SU-DHL-6 (cell line): ENCODE results near the gene STK11.

Experiments
- H2AFZ ChIP-seq: fragments of 200-600 bp; sonication (generic); 2 replicates; pipeline ENCODE4 v1.6.1; 2014; ENCODE audit warnings: low read depth, mild to moderate bottlenecking, moderate library complexity, mixed read lengths, antibody characterized with exemption, low read length; ENCODE audit not compliant: severe bottlenecking
- H3F3A ChIP-seq: fragments of 200-600 bp; shearing (Covaris generic); 2 replicates; pipeline ENCODE4 v1.6.0; 2016; ENCODE audit warnings: antibody characterized with exemption, mild to moderate bottlenecking; ENCODE audit not compliant: insufficient read depth
- H3K27ac ChIP-seq: fragments of 200-600 bp; sonication (generic); 2 replicates; pipeline ENCODE4 v1.5.1; 2016; ENCODE audit warnings: low read depth, mild to moderate bottlenecking, low read length, moderate library complexity, mixed read lengths
- H3K27me3 ChIP-seq: fragments of 200-600 bp; sonication (generic), shearing (Covaris generic); 2 replicates; pipeline ENCODE4 v1.6.0; 2014; ENCODE audit warnings: mild to moderate bottlenecking, low read length
- H3K36me3 ChIP-seq: fragments of 200-600 bp; sonication (generic); 2 replicates; pipeline ENCODE4 v1.6.1; 2014; ENCODE audit warnings: mild to moderate bottlenecking, low read length, mixed read lengths
- H3K4me2 ChIP-seq: fragments of 300-600, 200-600 bp; shearing (Covaris generic), sonication (generic); 2 replicates; pipeline ENCODE4 v1.6.0; 2014; ENCODE audit warnings: low read length, low read depth, mild to moderate bottlenecking; ENCODE audit not compliant: poor library complexity, severe bottlenecking
- H3K4me3 ChIP-seq: fragments of 200-600 bp; sonication (generic); 2 replicates; pipeline ENCODE4 v1.5.1; 2014; ENCODE audit warnings: antibody characterized with exemption, low read length, mild to moderate bottlenecking, mixed read lengths; ENCODE audit not compliant: insufficient read depth, poor library complexity, severe bottlenecking
- H3K79me2 ChIP-seq: fragments of 200-600 bp; sonication (generic); 2 replicates; pipeline ENCODE4 v1.6.1; 2014; ENCODE audit warnings: mild to moderate bottlenecking, low read length, moderate library complexity; ENCODE audit not compliant: insufficient read depth
- H3K9ac ChIP-seq: fragments of 200-600 bp; sonication (generic); 2 replicates; pipeline ENCODE4 v1.7.0; 2014; ENCODE audit warnings: mild to moderate bottlenecking, low read length
- H3K9me2 ChIP-seq: fragments of 200-600 bp; sonication (generic); replicated peaks from 2 replicates; pipeline ENCODE4 v1.6.1; 2014; ENCODE audit warnings: low read length; ENCODE audit not compliant: insufficient read depth
- H3K9me3 ChIP-seq: fragments of 200-600 bp; sonication (generic); 2 replicates; pipeline ENCODE4 v1.6.1; 2014; ENCODE audit warnings: low read length, mixed read lengths; ENCODE audit not compliant: insufficient read depth
- H4K20me1 ChIP-seq: fragments of 200-600 bp; sonication (generic); 2 replicates; pipeline ENCODE4 v1.6.1; 2014; ENCODE audit warnings: low read depth, mild to moderate bottlenecking, antibody characterized with exemption, low read length, moderate library complexity, mixed read lengths
- CTCF ChIP-seq: fragments of 200-600 bp; sonication (generic); IDR thresholded peaks from one replicate; pipeline ENCODE4 v1.5.1; 2017; ENCODE audit warnings: antibody characterized with exemption, mild to moderate bottlenecking, low read length, moderate library complexity; ENCODE audit not compliant: insufficient read depth, poor library complexity, severe bottlenecking
- EZH2phosphoT487 ChIP-seq: fragments of 200-600 bp; sonication (generic), shearing (Covaris generic); conservative IDR thresholded peaks from 2 replicates; pipeline ENCODE4 v1.6.1; 2018; ENCODE audit warnings: mild to moderate bottlenecking, antibody characterized with exemption, low read length, moderate library complexity, mixed read lengths

The STK11 gene

GRCh38 chr19:1172353-1173158 lies 33.0 kb upstream of the STK11 start:
- H3K9me3 ChIP-seq, result no peaks in the 10 kb centered on the region
- H3K36me3 ChIP-seq, result no peaks in the 10 kb centered on the region
- peak overlapping the region; percentile 92 for H3K4me3 ChIP-seq
- H3F3A ChIP-seq, result 0 out of 2 replicates have a peak, but pooled peaks cover 5% of the 10 kb centered on the region
- H2AFZ ChIP-seq, result no peak overlapping the region
- H3K27me3 ChIP-seq, result no peaks in the 10 kb centered on the region
- no peaks in the 10 kb centered on the region for H4K20me1 ChIP-seq
- H3K27ac ChIP-seq, result no peak overlapping the region
- no peak for TF ChIP-seq CTCF
- TF ChIP-seq EZH2phosphoT487, result no peak
- peak overlapping the region; percentile 88 for H3K4me2 ChIP-seq
- H3K79me2 ChIP-seq, result peaks cover 29% of the 10 kb centered on the region
- peak overlapping the region; percentile 86 for H3K9ac ChIP-seq
- no peaks in the 10 kb centered on the region for H3K9me2 ChIP-seq

GRCh38 chr19:1173159-1173844 lies 32.3 kb upstream of the STK11 start:
- H3K9me3 ChIP-seq, result no peaks in the 10 kb centered on the region
- 0 out of 2 replicates have a peak, but pooled peaks cover 5% of the 10 kb centered on the region for H3F3A ChIP-seq
- no peaks in the 10 kb centered on the region for H4K20me1 ChIP-seq
- no peak overlapping the region; the same call in 1 of the 2 replicates for H3K27ac ChIP-seq
- H3K36me3 ChIP-seq, result no peaks in the 10 kb centered on the region
- no peak for TF ChIP-seq CTCF
- TF ChIP-seq EZH2phosphoT487, result no peak
- H2AFZ ChIP-seq, result peak overlapping the region; percentile 38
- H3K4me3 ChIP-seq, result peak overlapping the region; percentile 92
- H3K9ac ChIP-seq, result peak overlapping the region; percentile 86
- peak overlapping the region; percentile 88 for H3K4me2 ChIP-seq
- H3K79me2 ChIP-seq, result peaks cover 27% of the 10 kb centered on the region
- H3K27me3 ChIP-seq, result no peaks in the 10 kb centered on the region
- H3K9me2 ChIP-seq, result no peaks in the 10 kb centered on the region

- Histone ChIP-seq H3K27me3 (no peaks in the 10 kb centered on the region), H3K27ac (no peak within 1 kb of the TSS; the same call in 1 of the 2 replicates), H3K4me2 (peak within 1 kb of the TSS; percentile 88), H2AFZ (peak within 1 kb of the TSS; percentile 38), H3K9me2 (no peaks in the 10 kb centered on the region), H3K9ac (peak within 1 kb of the TSS; percentile 86), H3K4me3 (peak within 1 kb of the TSS; percentile 92), H3K36me3 (no peaks in the 10 kb centered on the region), H3K79me2 (peaks cover 27% of the 10 kb centered on the region), H3K9me3 (no peaks in the 10 kb centered on the region), H3F3A (0 out of 2 replicates have a peak, but pooled peaks cover 5% of the 10 kb centered on the region), H4K20me1 (no peaks in the 10 kb centered on the region)
- TF ChIP-seq CTCF (no peak), EZH2phosphoT487 (no peak)
Measured at GRCh38 chr19:1173845-1174809, 31.5 kb upstream of the STK11 start, which contains the start of gene SBNO2. Gene SBNO2 (minus strand): TSS chr19:1174268. CDS start chr19:1154276, 19,992 bp downstream.
